ENCODE data around the gene GOLGA6L7. TPM values are rescaled to one million over a fixed set of nuclear protein-coding genes. Genes with fewer than 3 reads are reported as not detected.

GOLGA6L7 gene
- total RNA-seq, 4 donors from 2014 or later = not detected

Other genes starting within 250 kb of the GOLGA6L7 start
- not detected for gene GOLGA8M, start 136.2 kb downstream of the GOLGA6L7 start, total RNA-seq
- 1 to 10 TPM; 1.3 to 7.0 (median 2.4) TPM for gene APBA2, start 37.3 kb upstream of the GOLGA6L7 start, total RNA-seq